ENCODE measurements around the gene ZNF677.
"Not testable (repeated sequence)": the region's sequence is repeated elsewhere in the genome, so short reads cannot be mapped to it uniquely, and the experiment has no call there.

Gene ZNF677

DNA sequence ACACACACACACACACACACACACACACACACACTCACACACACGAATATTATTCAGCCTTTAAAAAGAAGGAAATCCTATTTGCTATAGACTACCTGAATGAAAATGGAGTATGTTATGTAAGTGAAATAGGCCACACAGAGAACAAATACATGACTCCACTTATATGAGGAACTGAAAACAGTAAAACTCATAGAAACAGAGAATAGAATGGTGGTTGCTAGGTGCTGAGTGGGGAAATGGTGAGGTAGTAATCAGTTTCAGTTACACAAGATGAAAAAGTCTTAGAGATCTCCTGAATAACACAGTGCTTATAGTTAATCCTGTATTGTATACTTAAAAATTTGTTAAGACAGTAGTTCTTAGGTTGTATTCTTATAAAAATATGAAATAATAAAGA, 8.2 kb downstream of the ZNF677 start:
- H3K4me3 ChIP-seq (IDR thresholded peaks at IDR 0.05; ENCODE audit: insufficient read depth, low read depth, low read length) = no peak overlapping the region
- H3K79me2 ChIP-seq (ENCODE audit: insufficient read depth, low read depth) = no peaks in the 10 kb centered on the region
- H3K36me3 ChIP-seq (ENCODE audit: insufficient read depth) = no peaks in the 10 kb centered on the region
- no peak overlapping the region for H2AFZ ChIP-seq (ENCODE audit: low read depth)
- no peaks in the 10 kb centered on the region for H3K27me3 ChIP-seq (ENCODE audit: insufficient read depth, low read depth)
- H3K4me1 ChIP-seq (ENCODE audit: low read depth, poor library complexity, severe bottlenecking) = no peaks in the 10 kb centered on the region
- no peak overlapping the region for H3K9ac ChIP-seq
- no peaks in the 10 kb centered on the region for H4K20me1 ChIP-seq (ENCODE audit: insufficient read depth)
- no peak overlapping the region for H3K27ac ChIP-seq
- no peak overlapping the region for H3K4me2 ChIP-seq
- TF ChIP-seq, protein P1, sequence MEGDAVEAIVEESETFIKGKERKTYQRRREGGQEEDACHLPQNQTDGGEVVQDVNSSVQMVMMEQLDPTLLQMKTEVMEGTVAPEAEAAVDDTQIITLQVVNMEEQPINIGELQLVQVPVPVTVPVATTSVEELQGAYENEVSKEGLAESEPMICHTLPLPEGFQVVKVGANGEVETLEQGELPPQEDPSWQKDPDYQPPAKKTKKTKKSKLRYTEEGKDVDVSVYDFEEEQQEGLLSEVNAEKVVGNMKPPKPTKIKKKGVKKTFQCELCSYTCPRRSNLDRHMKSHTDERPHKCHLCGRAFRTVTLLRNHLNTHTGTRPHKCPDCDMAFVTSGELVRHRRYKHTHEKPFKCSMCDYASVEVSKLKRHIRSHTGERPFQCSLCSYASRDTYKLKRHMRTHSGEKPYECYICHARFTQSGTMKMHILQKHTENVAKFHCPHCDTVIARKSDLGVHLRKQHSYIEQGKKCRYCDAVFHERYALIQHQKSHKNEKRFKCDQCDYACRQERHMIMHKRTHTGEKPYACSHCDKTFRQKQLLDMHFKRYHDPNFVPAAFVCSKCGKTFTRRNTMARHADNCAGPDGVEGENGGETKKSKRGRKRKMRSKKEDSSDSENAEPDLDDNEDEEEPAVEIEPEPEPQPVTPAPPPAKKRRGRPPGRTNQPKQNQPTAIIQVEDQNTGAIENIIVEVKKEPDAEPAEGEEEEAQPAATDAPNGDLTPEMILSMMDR (conservative IDR thresholded peaks at IDR 0.05; ENCODE audit: low read depth, low read length) = no peak

DNA sequence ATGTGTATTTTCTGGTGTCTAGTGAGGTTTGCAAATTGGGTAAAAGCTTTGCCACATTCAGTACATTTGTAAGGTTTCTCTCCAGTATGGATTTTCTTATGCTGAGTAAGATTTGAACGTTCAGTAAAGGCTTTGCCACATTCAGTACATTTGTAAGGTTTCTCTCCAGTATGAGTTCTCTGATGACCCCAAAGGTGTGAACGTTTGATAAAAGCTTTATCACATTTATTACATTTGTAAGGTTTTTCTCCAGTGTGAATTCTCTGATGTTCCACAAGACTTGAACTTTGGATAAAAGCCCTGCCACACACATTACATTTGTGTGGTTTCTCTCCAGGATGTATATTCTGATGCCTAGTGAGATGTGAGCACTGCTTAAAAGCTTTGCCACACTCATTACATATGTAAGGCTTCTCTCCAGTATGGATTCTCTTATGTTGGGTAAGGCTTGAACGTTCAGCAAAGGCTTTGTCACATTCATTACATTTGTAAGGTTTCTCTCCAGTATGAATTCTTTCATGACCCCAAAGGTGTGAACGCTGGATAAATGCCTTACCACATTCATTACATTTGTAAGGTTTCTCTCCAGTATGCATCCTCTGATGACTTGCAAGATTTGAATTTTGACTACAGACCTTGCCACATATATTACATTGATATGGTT, 17.4 kb downstream of the ZNF677 start:
- Histone ChIP-seq H3K27ac (no peak overlapping the region), H3K27me3 (ENCODE audit: insufficient read depth, low read depth) (no peaks in the 10 kb centered on the region), H3K4me2 (no peak overlapping the region), H4K20me1 (ENCODE audit: insufficient read depth) (no peaks in the 10 kb centered on the region), H3K4me3 (IDR thresholded peaks at IDR 0.05; ENCODE audit: insufficient read depth, low read depth, low read length) (no peak overlapping the region), H3K4me1 (ENCODE audit: low read depth, poor library complexity, severe bottlenecking) (no peaks in the 10 kb centered on the region), H3K36me3 (ENCODE audit: insufficient read depth) (no peaks in the 10 kb centered on the region), H2AFZ (ENCODE audit: low read depth) (no peak overlapping the region), H3K9ac (no peak overlapping the region), H3K79me2 (ENCODE audit: insufficient read depth, low read depth) (no peaks in the 10 kb centered on the region)
- TF ChIP-seq, protein P1 (conservative IDR thresholded peaks at IDR 0.05; ENCODE audit: low read depth, low read length) = no peak

DNA sequence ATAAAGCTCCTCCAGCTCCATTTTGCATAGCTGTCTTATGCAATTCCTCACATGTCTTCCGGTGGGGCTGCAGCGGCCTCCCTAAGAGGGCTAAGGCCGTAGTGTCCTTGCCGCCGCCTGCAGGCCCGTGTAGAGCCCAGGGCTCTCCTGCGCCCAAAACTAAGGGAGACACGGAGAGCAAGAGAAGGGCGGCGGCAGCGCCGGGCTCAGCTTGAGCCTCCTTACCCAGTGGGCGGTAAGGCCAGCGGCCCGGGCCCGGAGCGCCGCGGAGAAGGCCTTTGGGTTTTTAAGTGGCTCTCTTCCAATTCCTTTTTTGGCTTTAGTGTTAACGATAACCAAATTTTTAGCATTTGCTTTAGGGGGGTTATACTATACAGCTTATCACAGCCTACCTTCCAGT, 30.1 kb downstream of the ZNF677 start:
- Histone ChIP-seq H3K4me2 (no peak overlapping the region), H3K79me2 (ENCODE audit: insufficient read depth, low read depth) (no peaks in the 10 kb centered on the region), H3K36me3 (ENCODE audit: insufficient read depth) (no peaks in the 10 kb centered on the region), H3K27ac (no peak overlapping the region), H2AFZ (ENCODE audit: low read depth) (no peak overlapping the region), H4K20me1 (ENCODE audit: insufficient read depth) (no peaks in the 10 kb centered on the region), H3K4me3 (IDR thresholded peaks at IDR 0.05; ENCODE audit: insufficient read depth, low read depth, low read length) (no peak overlapping the region), H3K9ac (no peak overlapping the region), H3K4me1 (ENCODE audit: low read depth, poor library complexity, severe bottlenecking) (no peaks in the 10 kb centered on the region), H3K27me3 (ENCODE audit: insufficient read depth, low read depth) (no peaks in the 10 kb centered on the region)
- TF ChIP-seq, protein P1 (conservative IDR thresholded peaks at IDR 0.05; ENCODE audit: low read depth, low read length) = no peak

DNA sequence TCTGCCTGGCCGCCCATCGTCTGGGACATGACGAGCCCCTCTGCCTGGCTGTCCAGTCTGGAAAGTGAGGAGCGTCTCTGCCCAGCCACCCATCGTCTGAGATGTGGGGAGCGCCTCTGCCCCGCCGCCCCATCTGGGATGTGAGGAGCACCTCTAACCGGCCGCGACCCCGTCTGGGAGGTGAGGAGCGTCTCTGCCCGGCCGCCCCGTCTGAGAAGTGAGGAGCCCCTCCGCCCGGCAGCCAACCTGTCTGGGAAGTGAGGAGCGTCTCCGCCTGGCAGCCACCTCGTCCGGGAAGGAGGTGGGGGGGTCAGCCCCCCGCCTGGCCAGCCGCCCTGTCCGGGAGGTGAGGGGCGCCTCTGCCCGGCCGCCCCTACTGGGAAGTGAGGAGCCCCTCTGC, 32.0 kb downstream of the ZNF677 start:
- H3K4me1 ChIP-seq (ENCODE audit: low read depth, poor library complexity, severe bottlenecking); H3K9ac ChIP-seq; H3K36me3 ChIP-seq (ENCODE audit: insufficient read depth); H3K27ac ChIP-seq; H3K4me2 ChIP-seq; H3K4me3 ChIP-seq (IDR thresholded peaks at IDR 0.05; ENCODE audit: insufficient read depth, low read depth, low read length); H3K79me2 ChIP-seq (ENCODE audit: insufficient read depth, low read depth); H4K20me1 ChIP-seq (ENCODE audit: insufficient read depth); H2AFZ ChIP-seq (ENCODE audit: low read depth); H3K27me3 ChIP-seq (ENCODE audit: insufficient read depth, low read depth): not testable (repeated sequence)

DNA sequence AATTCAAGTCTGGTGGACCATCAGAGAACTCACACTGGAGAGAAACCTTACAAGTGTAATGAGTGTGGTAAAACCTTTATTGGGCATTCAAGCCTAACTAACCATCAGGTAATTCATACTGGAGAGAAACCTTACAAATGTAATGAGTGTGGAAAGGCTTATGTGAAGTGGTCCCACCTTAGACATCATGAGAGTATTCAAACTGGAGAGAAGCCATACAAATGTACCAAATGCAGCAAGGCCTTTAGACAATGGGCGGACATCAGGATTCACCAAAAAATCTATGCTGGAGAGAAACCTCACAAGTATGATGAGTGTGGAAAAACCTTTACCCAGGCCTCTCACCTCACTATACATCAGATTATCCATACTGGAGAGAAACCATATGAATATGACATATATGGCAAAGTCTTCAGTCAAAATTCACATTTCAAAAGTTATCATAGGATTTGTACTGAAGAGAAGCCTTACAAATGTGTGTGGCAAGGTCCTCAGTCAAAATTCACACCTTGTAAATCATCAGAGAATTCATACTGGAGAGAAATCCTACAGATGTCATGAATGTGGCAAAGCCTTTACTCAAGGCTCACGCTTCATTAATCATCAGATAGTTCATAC, 41.9 kb downstream of the ZNF677 start:
- Histone ChIP-seq H3K79me2 (ENCODE audit: insufficient read depth, low read depth) (no peaks in the 10 kb centered on the region), H4K20me1 (ENCODE audit: insufficient read depth) (no peaks in the 10 kb centered on the region), H3K4me2 (no peak overlapping the region), H3K27ac (no peak overlapping the region), H3K36me3 (ENCODE audit: insufficient read depth) (no peaks in the 10 kb centered on the region), H3K27me3 (ENCODE audit: insufficient read depth, low read depth) (no peaks in the 10 kb centered on the region), H3K4me3 (IDR thresholded peaks at IDR 0.05; ENCODE audit: insufficient read depth, low read depth, low read length) (no peak overlapping the region), H2AFZ (ENCODE audit: low read depth) (no peak overlapping the region), H3K9ac (no peak overlapping the region), H3K4me1 (ENCODE audit: low read depth, poor library complexity, severe bottlenecking) (no peaks in the 10 kb centered on the region)
- TF ChIP-seq, protein P1 (conservative IDR thresholded peaks at IDR 0.05; ENCODE audit: low read depth, low read length) = no peak

DNA sequence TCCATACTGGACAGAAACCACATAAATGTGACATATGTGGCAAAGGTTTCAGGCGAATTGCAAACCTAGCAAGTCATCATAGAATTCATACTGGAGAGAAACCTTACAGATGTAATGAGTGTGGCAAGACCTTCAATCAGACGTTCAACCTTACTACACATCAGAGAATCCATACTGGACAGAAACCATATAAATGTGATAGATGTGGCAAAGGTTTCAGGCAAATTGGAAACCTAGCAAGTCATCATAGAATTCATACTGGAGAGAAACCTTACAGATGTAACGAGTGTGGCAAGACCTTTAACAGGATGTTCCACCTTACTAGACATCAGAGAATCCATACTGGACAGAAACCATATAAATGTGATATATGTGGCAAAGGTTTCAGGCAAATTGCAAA, 43.1 kb downstream of the ZNF677 start:
- H3K36me3 ChIP-seq (ENCODE audit: insufficient read depth); H3K9ac ChIP-seq; H3K27ac ChIP-seq; H3K4me1 ChIP-seq (ENCODE audit: low read depth, poor library complexity, severe bottlenecking); H2AFZ ChIP-seq (ENCODE audit: low read depth); H3K79me2 ChIP-seq (ENCODE audit: insufficient read depth, low read depth); H4K20me1 ChIP-seq (ENCODE audit: insufficient read depth); H3K4me3 ChIP-seq (IDR thresholded peaks at IDR 0.05; ENCODE audit: insufficient read depth, low read depth, low read length); H3K4me2 ChIP-seq; H3K27me3 ChIP-seq (ENCODE audit: insufficient read depth, low read depth): not testable (repeated sequence)
